Spleen (tissue), 11 donors: Measurements from ENCODE around the gene IRGQ. TPM values are rescaled to one million over a fixed set of nuclear protein-coding genes. Genes with fewer than 3 reads are reported as not detected.

ENCODE experiments used
- DNase-seq: peaks from one replicate; pipeline ENCODE4 v3.0.0-alpha.2; 2020
- H3K27ac ChIP-seq, 8 donors: fragments of 200-600 bp; sonication (generic) in 7 of 8; 1 replicate in 4 of 8; 2 replicates in 4 of 8; pipeline versions ENCODE4 v1.5.0 to v1.8.0; 2016 to 2021; ENCODE audit warnings: inconsistent platforms in 4 of 8, mild to moderate bottlenecking in 4 of 8, moderate library complexity in 1 of 8
- H3K27me3 ChIP-seq, 7 donors: fragments of 200-600 bp; sonication (generic) in 6 of 7; replicated peaks in 1 of 7; 1 replicate in 4 of 7; 2 replicates in 3 of 7; pipeline versions ENCODE4 v1.5.0 to v1.8.0; 2016 to 2021; ENCODE audit warnings: inconsistent platforms in 3 of 7, mild to moderate bottlenecking in 1 of 7
- H3K36me3 ChIP-seq, 6 donors: fragments of 200-600 bp; sonication (generic) in 5 of 6; 1 replicate in 4 of 6; 2 replicates in 2 of 6; pipeline versions ENCODE4 v1.5.0 to v1.8.0; 2016 to 2021; ENCODE audit warnings: inconsistent platforms in 2 of 6
- H3K4me1 ChIP-seq, 6 donors: fragments of 200-600 bp; sonication (generic) in 5 of 6; 1 replicate in 3 of 6; 2 replicates in 3 of 6; pipeline versions ENCODE4 v1.5.0 to v1.8.0; 2016 to 2021; ENCODE audit warnings: inconsistent platforms in 3 of 6
- H3K4me3 ChIP-seq, 8 donors: fragments of 200-600 bp; sonication (generic) in 7 of 8; 1 replicate in 4 of 8; 2 replicates in 4 of 8; pipeline versions ENCODE4 v1.5.0 to v1.8.0; 2016 to 2021; ENCODE audit warnings: inconsistent platforms in 4 of 8, mild to moderate bottlenecking in 4 of 8, moderate library complexity in 2 of 8
- H3K9me3 ChIP-seq, 8 donors: fragments of 200-600 bp; sonication (generic) in 7 of 8; 1 replicate in 4 of 8; 2 replicates in 4 of 8; pipeline versions ENCODE4 v1.5.0 to v1.8.0; 2016 to 2021; ENCODE audit warnings: inconsistent platforms in 4 of 8
- CTCF ChIP-seq, 11 experiments: fragments of 200-600 bp in 7 of 11; fragments of 450-650 bp in 4 of 11; sonication (generic) in 4 of 11; IDR thresholded peaks in 8 of 11; conservative IDR thresholded peaks in 3 of 11; 1 replicate in 7 of 11; 2 replicates in 4 of 11; pipeline versions ENCODE4 v1.4.0 to v1.8.0; 2016 to 2021; ENCODE audit warnings: antibody characterized with exemption in 11 of 11, inconsistent platforms in 4 of 11, mild to moderate bottlenecking in 1 of 11
- POLR2A ChIP-seq, 3 donors: fragments of 450-650 bp; IDR thresholded peaks; one replicate each; pipeline ENCODE4 v1.5.1; 2017; ENCODE audit warnings: antibody characterized with exemption in 3 of 3, mild to moderate bottlenecking in 1 of 3
- POLR2AphosphoS5 ChIP-seq, 3 donors: sonication (generic); formaldehyde crosslinking; IDR thresholded peaks; one replicate each; pipeline ENCODE4 v1.5.1; 2017; ENCODE audit warnings: antibody characterized with exemption in 3 of 3
- WGBS, 5 donors: extraction: QIAGEN DNeasy Blood & Tissue Kit in 3 of 5; methylation state at CpG; one replicate each; pipeline versions ENCODE4 v1.1.5 to v1.1.7; 2013 to 2018; 5-methylcytosine and 5-hydroxymethylcytosine counted together
- intact Hi-C: fragments of 100-400 bp; cut with DNase I; formaldehyde crosslinking; loops from one replicate; pipeline ENCODE4 v1.15.0; 2023; ENCODE audit warnings: low total_unique reads
- polyA plus RNA-seq, 3 donors: library from polyadenylated mRNA; stranded (reverse); fragments of 200-250 nt; gene quantifications; one replicate each; pipeline ENCODE4 v1.2.1, GENCODE V29; 2013
- total RNA-seq, 7 donors: library from RNA; depleted of rRNA in 3 of 7; stranded (reverse); fragments of >200 nt in 3 of 7; fragmentation: NEBNext Ultra II Directional in 4 of 7; extraction: Animal tissue kit (Norgen Biotek cat#: 25700) in 4 of 7; gene quantifications; one replicate each; pipeline versions ENCODE4 v1.1.0 to v1.2.1, GENCODE V29; 2016 to 2021
- donor health status: healthy with polysubstance abuse.
- donor health status: DM: no; HTN: no; CAD: no; lungs with moderate emphysema.
- donor health status: DM: no; HTN: no; CAD: no.
- donor health status: Bipolar disorder and iron deficiency.
- donor health status: healthy.
- donor health status: DM: no; HTN: no; CAD: no.
- donor health status: DM: yes; HTN: yes; CAD: no.

IRGQ gene
- total and polyA plus RNA-seq, 10 donors: 3.1 to 25.9 (median 17.6) TPM

- peak; percentile 91 for DNase-seq
Observed at GRCh38 chr19:43594710-43595604, 977 bp downstream of the IRGQ start.

GRCh38 chr19:43594081-43594697, 1.7 kb downstream of the IRGQ start:
- intact Hi-C loops: no loop called here
- peak overlapping the region; percentile 47 to 83 (median 68) for H3K4me3 ChIP-seq
- H3K27ac ChIP-seq: peak overlapping the region in 7 of 8 donors; percentile 80 to 98 (median 96)
- DNase-seq: no peak
- H3K27me3 ChIP-seq: no peaks in the 10 kb centered on the region
- peaks cover 28 to 71% (median 46%) of the 10 kb centered on the region in 6 donors for H3K4me1 ChIP-seq
- H3K9me3 ChIP-seq: no peaks in the 10 kb centered on the region
- no peak for TF ChIP-seq POLR2A (IDR thresholded peaks at IDR 0.05)
- 87 to 94% (median 91%) methylated on average over 10 of the region's 10 CpGs for WGBS, 5 donors
- peaks cover 0 to 60% (median 35%) of the 10 kb centered on the region in 6 donors for H3K36me3 ChIP-seq

More at GRCh38 chr19:43594710-43595604, 977 bp downstream of the IRGQ start:
- H3K4me3 ChIP-seq: peak overlapping the region; percentile 47 to 83 (median 68)
- H3K27ac ChIP-seq: peak overlapping the region; percentile 80 to 98 (median 97)
- H3K9me3 ChIP-seq: no peaks in the 10 kb centered on the region
- intact Hi-C loops: no loop called here
- TF ChIP-seq POLR2AphosphoS5 (IDR thresholded peaks at IDR 0.05): peak; percentile 19 to 80 (median 71)
- no peak for TF ChIP-seq POLR2A (IDR thresholded peaks at IDR 0.05)
- peak; percentile 72 to 93 (median 78) for TF ChIP-seq CTCF (IDR thresholded peaks at IDR 0.05 in 8 of 11, conservative IDR thresholded peaks at IDR 0.05 in 3 of 11)
- H3K27me3 ChIP-seq: no peaks in the 10 kb centered on the region
- 1 to 2% (median 1%) methylated on average over 24 to 64 of the region's 64 CpGs for WGBS, 5 donors
- H3K36me3 ChIP-seq: peaks cover 0 to 64% (median 40%) of the 10 kb centered on the region in 6 donors
- peaks cover 28 to 67% (median 46%) of the 10 kb centered on the region in 6 donors for H3K4me1 ChIP-seq

- DNase-seq: no peak
- intact Hi-C loops: no loop called here
- WGBS, 5 donors: 94 to 97% (median 96%) methylated on average over 24 to 37 of the region's 37 CpGs
Observed at GRCh38 chr19:43592800-43593350, 3.1 kb downstream of the IRGQ start.

More at GRCh38 chr19:43592800-43593350, 3.1 kb downstream of the IRGQ start:
- Histone ChIP-seq H3K4me1 (peaks cover 26 to 58% (median 39%) of the 10 kb centered on the region in 6 donors), H3K27ac (no peak overlapping the region), H3K36me3 (peaks cover 0 to 58% (median 28%) of the 10 kb centered on the region in 6 donors), H3K4me3 (no peak overlapping the region), H3K9me3 (no peaks in the 10 kb centered on the region), H3K27me3 (no peaks in the 10 kb centered on the region)
- peak in 1 of 3 donors; percentile 19 for TF ChIP-seq POLR2AphosphoS5 (IDR thresholded peaks at IDR 0.05)
- TF ChIP-seq CTCF (IDR thresholded peaks at IDR 0.05 in 8 of 11, conservative IDR thresholded peaks at IDR 0.05 in 3 of 11): no peak
